Bronchial epithelial cell (primary cell): ENCODE measurements around the gene ZFYVE9. TPM values are rescaled to one million over a fixed set of nuclear protein-coding genes. Genes with fewer than 3 reads are reported as not detected.

Experiments used
- DNase-seq: peaks from one replicate; pipeline ENCODE4 v3.0.0-alpha.2; 2010; ENCODE audit warnings: low read depth
- FAIRE-seq: peaks from 2 replicates; lab custom pipeline; 2011; peaks lifted over from hg19 to GRCh38; lab: Jason Lieb, UNC
- H3K27me3 ChIP-seq: 2 replicates; pipeline ENCODE4 v1.5.1; 2011; ENCODE audit warnings: low read length; ENCODE audit not compliant: control insufficient read depth, insufficient read depth
- H3K36me3 ChIP-seq: 2 replicates; pipeline ENCODE4 v1.5.1; 2011; ENCODE audit warnings: low read length; ENCODE audit not compliant: control insufficient read depth, insufficient read depth
- H3K4me3 ChIP-seq: 2 replicates; pipeline ENCODE4 v1.5.1; 2011; ENCODE audit warnings: mild to moderate bottlenecking, low read depth, low read length, control low read depth
- total RNA-seq: library from RNA; depleted of rRNA; stranded (reverse); fragments of >200 nt; gene quantifications from 2 replicates; pipeline ENCODE4 v1.2.1, GENCODE V29; 2014
- TF ChIP-seq, protein P1 (sequence below): IDR thresholded peaks from 2 replicates; pipeline ENCODE4 v1.5.1; 2011; ENCODE audit warnings: mild to moderate bottlenecking, moderate library complexity, low read length, control low read depth, inconsistent platforms; ENCODE audit not compliant: insufficient read depth, severe bottlenecking

Gene ZFYVE9
- total RNA-seq, 1 donor from 2014 or later, result 44.8 TPM

DNA sequence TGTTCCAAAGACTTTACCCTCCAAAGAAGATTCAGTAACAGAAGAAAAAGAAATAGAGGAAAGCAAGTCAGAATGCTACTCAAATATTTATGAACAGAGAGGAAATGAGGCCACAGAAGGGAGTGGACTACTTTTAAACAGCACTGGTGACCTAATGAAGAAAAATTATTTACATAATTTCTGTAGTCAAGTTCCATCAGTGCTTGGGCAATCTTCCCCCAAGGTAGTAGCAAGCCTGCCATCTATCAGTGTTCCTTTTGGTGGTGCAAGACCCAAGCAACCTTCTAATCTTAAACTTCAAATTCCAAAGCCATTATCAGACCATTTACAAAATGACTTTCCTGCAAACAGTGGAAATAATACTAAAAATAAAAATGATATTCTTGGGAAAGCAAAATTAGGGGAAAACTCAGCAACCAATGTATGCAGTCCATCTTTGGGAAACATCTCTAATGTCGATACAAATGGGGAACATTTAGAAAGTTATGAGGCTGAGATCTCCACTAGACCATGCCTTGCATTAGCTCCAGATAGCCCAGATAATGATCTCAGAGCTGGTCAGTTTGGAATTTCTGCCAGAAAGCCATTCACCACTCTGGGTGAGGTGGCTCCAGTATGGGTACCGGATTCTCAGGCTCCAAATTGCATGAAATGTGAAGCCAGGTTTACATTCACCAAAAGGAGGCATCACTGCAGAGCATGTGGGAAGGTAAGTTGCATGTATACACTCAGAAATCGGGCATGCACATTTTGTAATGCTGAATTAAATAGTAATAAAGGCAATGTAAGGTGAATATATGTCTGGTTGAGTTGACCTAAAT is 97.2 kb downstream of the ZFYVE9 start:
- Histone ChIP-seq H3K27me3 (no peaks in the 10 kb centered on the region), H3K36me3 (no peaks in the 10 kb centered on the region), H3K4me3 (no peak overlapping the region)
- FAIRE-seq (no peak), DNase-seq (peak; percentile 66)
- TF ChIP-seq, protein P1, sequence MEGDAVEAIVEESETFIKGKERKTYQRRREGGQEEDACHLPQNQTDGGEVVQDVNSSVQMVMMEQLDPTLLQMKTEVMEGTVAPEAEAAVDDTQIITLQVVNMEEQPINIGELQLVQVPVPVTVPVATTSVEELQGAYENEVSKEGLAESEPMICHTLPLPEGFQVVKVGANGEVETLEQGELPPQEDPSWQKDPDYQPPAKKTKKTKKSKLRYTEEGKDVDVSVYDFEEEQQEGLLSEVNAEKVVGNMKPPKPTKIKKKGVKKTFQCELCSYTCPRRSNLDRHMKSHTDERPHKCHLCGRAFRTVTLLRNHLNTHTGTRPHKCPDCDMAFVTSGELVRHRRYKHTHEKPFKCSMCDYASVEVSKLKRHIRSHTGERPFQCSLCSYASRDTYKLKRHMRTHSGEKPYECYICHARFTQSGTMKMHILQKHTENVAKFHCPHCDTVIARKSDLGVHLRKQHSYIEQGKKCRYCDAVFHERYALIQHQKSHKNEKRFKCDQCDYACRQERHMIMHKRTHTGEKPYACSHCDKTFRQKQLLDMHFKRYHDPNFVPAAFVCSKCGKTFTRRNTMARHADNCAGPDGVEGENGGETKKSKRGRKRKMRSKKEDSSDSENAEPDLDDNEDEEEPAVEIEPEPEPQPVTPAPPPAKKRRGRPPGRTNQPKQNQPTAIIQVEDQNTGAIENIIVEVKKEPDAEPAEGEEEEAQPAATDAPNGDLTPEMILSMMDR, result no peak

DNA sequence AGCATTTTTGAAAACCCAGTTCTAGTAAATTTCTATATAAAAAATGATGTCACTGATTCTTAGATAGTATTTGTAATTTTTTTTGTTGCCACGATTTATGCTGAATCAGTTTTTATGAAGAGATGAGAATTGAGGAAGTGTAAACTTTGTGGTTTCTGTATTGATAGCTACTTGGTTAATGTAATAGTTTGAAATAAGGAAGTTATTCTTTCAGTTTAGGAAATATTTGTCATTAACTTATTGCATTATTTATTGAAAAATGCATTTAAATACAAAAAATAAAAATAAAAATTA is 97.8 kb downstream of the ZFYVE9 start:
- TF ChIP-seq, protein P1, result no peak
- no peak for FAIRE-seq
- no peak for DNase-seq

DNA sequence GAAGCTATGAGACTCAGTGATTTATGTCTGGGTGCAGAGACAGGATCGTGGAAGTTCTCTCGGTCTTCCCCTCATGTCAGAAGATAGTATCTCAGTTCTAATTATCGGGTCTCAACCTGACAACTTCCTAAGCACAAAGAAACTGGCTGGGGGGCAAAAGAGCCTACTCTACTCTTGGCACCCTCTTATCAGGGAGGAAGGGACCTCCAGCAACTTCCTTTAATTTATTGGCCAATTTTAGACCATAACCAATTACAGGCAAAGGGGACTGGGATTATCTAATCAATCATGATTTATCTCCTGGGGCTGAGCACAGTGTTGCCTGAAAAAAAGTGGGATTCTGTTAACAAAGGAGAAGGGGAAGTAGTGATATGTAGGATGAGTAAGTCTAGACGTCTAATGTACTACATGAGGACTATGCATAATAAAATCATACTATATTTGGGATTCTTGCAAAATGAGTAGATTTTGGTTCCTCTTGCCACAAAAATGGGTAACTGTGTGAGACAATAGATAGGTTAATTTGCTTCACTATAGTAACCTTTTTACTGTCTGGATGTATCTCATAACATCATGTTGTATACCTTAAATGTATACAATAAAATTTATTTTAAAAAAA is 98.8 kb downstream of the ZFYVE9 start:
- TF ChIP-seq, protein P1, result no peak
- Histone ChIP-seq H3K4me3 (no peak overlapping the region), H3K27me3 (no peaks in the 10 kb centered on the region), H3K36me3 (no peaks in the 10 kb centered on the region)
- DNase-seq (no peak), FAIRE-seq (no peak)

More for the DNA sequence above, 97.8 kb downstream of the ZFYVE9 start:
- Histone ChIP-seq H3K4me3 (no peak overlapping the region), H3K36me3 (no peaks in the 10 kb centered on the region), H3K27me3 (no peaks in the 10 kb centered on the region)

DNA sequence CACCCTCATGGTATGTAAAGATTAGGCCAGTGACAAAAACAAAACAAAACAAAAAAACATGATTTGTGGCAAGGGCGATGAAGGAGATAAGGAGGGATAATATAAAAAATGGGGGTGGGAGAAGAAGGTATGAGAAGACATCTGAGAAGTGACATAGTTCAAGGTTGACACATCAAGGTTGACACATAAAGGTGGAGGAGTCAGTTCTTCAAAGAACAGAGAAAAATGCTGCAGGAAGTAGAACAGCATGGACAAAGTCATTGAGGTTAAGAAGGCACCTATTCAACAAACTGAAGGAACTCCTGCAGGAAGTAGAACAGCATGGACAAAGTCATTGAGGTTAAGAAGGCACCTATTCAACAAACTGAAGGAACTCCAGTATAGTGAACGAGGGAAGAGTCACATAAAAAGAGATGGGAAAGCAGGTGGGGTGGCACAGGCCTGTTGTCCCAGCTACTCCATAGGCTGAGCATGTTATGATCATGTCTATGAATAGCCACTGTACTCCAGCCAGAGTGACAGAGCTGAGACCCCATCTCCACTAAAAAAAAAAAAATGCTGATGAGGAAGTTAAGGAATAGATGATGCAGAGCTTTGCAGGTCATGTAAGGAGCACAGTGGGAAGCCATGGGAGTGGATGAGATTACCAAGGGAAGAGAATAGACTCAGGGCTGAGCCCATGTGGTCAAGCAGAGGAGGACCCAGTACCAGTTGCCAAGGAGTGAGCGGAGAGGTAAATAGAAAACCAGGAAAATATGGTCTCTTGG is 101.5 kb downstream of the ZFYVE9 start:
- TF ChIP-seq, protein P1, result no peak
- no peak overlapping the region for H3K4me3 ChIP-seq
- no peaks in the 10 kb centered on the region for H3K36me3 ChIP-seq
- no peak for DNase-seq
- no peaks in the 10 kb centered on the region for H3K27me3 ChIP-seq
- FAIRE-seq, result no peak

DNA sequence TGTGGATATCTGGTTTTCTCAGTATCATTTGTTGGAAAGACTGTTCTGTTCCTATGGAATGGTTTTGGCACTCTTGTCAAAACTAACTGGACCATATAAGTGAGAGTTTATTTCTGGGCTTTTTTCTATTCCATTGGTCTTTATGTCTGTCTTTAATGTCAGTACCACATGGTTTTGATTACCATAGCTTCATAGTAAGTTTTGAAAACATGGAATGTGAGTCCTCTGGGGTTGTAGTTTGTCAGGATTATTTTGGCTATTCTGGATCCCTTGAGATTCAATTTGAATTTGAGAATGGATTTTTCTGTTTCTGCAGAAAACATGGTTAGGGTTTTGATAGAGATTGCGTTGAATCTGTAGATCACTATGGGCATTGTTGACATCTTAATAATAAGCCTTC is 107.9 kb downstream of the ZFYVE9 start:
- no peaks in the 10 kb centered on the region for H3K27me3 ChIP-seq
- FAIRE-seq (no peak), DNase-seq (no peak)
- no peak overlapping the region for H3K4me3 ChIP-seq
- TF ChIP-seq, protein P1, result no peak
- H3K36me3 ChIP-seq, result no peaks in the 10 kb centered on the region
